ENCODE measurements around the gene CACNA1H. TPM values are rescaled to one million over a fixed set of nuclear protein-coding genes. Genes with fewer than 3 reads are reported as not detected.

CACNA1H gene
- total RNA-seq, 4 donors from 2014 or later, result 225 to 361 (median 259) TPM

GRCh38 chr16:1162701-1163566 lies 10.0 kb downstream of the CACNA1H start:
- H3K36me3 ChIP-seq, result no peaks in the 10 kb centered on the region
- peaks cover 29 to 100% (median 100%) of the 10 kb centered on the region in 4 donors for H3K4me1 ChIP-seq
- H3K27me3 ChIP-seq, result peaks cover 0 to 50% (median 0%) of the 10 kb centered on the region in 4 donors
- TF ChIP-seq CTCF (IDR thresholded peaks at IDR 0.05), result no peak
- TF ChIP-seq EP300 (IDR thresholded peaks at IDR 0.05), result no peak
- no peak for TF ChIP-seq POLR2A (IDR thresholded peaks at IDR 0.05; ENCODE audit: low read depth)
- TF ChIP-seq POLR2AphosphoS5 (IDR thresholded peaks at IDR 0.05), result no peak
- DNase-seq (ENCODE audit: extremely low spot score), result no peak
- WGBS, result 90% methylated on average over 6 of the region's 38 CpGs
- peak overlapping the region; percentile 17 to 36 (median 24) for H3K4me3 ChIP-seq
- H3K9me3 ChIP-seq, result no peaks in the 10 kb centered on the region
- intact Hi-C loops (cut with DNase I), result no loop called here
- H3K27ac ChIP-seq (replicated peaks in 1 of 4), result peak overlapping the region; percentile 92 to 98 (median 95)

GRCh38 chr16:1163567-1164055 lies 10.7 kb downstream of the CACNA1H start:
- TF ChIP-seq POLR2AphosphoS5 (IDR thresholded peaks at IDR 0.05) (peak in 1 of 2 donors; percentile 27), CTCF (IDR thresholded peaks at IDR 0.05) (no peak), EP300 (IDR thresholded peaks at IDR 0.05) (no peak)
- intact Hi-C loops (cut with DNase I), result no loop called here
- H3K27me3 ChIP-seq, result peaks cover 0 to 43% (median 0%) of the 10 kb centered on the region in 4 donors
- no peak for DNase-seq (ENCODE audit: extremely low spot score)
- H3K27ac ChIP-seq (replicated peaks in 1 of 4), result peak overlapping the region; percentile 92 to 98 (median 95)
- H3K9me3 ChIP-seq, result no peaks in the 10 kb centered on the region
- no peaks in the 10 kb centered on the region for H3K36me3 ChIP-seq
- WGBS, result 53% methylated on average over 11 of the region's 19 CpGs
- H3K4me1 ChIP-seq, result peaks cover 33 to 100% (median 100%) of the 10 kb centered on the region in 4 donors
- peak overlapping the region; percentile 17 to 36 (median 24) for H3K4me3 ChIP-seq

- Histone ChIP-seq H3K27me3 (peaks cover 0 to 37% (median 0%) of the 10 kb centered on the region in 4 donors), H3K4me3 (no peak overlapping the region), H3K36me3 (no peaks in the 10 kb centered on the region), H3K9me3 (no peaks in the 10 kb centered on the region), H3K27ac (replicated peaks in 1 of 4) (peak overlapping the region; percentile 92 to 98 (median 95)), H3K4me1 (peaks cover 30 to 100% (median 100%) of the 10 kb centered on the region in 4 donors)
- TF ChIP-seq POLR2A (IDR thresholded peaks at IDR 0.05; ENCODE audit: low read depth) (no peak), CTCF (IDR thresholded peaks at IDR 0.05) (no peak), POLR2AphosphoS5 (IDR thresholded peaks at IDR 0.05) (no peak), EP300 (IDR thresholded peaks at IDR 0.05) (no peak)
- WGBS, result 90% methylated on average over 14 of the region's 14 CpGs
- intact Hi-C loops (cut with DNase I), result no loop called here
- DNase-seq (ENCODE audit: extremely low spot score), result no peak
Measured at GRCh38 chr16:1164382-1164781, 11.5 kb downstream of the CACNA1H start.

- peaks cover 0 to 37% (median 0%) of the 10 kb centered on the region in 4 donors for H3K27me3 ChIP-seq
- WGBS, result 77% methylated on average over 14 of the region's 17 CpGs
- H3K4me3 ChIP-seq, result no peak overlapping the region
- H3K9me3 ChIP-seq, result no peaks in the 10 kb centered on the region
- TF ChIP-seq CTCF (IDR thresholded peaks at IDR 0.05) (no peak), EP300 (IDR thresholded peaks at IDR 0.05) (no peak), POLR2A (IDR thresholded peaks at IDR 0.05; ENCODE audit: low read depth) (no peak), POLR2AphosphoS5 (IDR thresholded peaks at IDR 0.05) (no peak)
- intact Hi-C loops (cut with DNase I), result no loop called here
- DNase-seq (ENCODE audit: extremely low spot score), result no peak
- peaks cover 24 to 100% (median 100%) of the 10 kb centered on the region in 4 donors for H3K4me1 ChIP-seq
- peak overlapping the region; percentile 92 to 98 (median 95) for H3K27ac ChIP-seq (replicated peaks in 1 of 4)
- H3K36me3 ChIP-seq, result no peaks in the 10 kb centered on the region
Measured at GRCh38 chr16:1164975-1165374, 12.1 kb downstream of the CACNA1H start.
